Measurements from ENCODE around the gene KLF11.
A peak's percentile ranks its signal among the peaks of the same experiment; 100 is the strongest.

Gene KLF11

DNA sequence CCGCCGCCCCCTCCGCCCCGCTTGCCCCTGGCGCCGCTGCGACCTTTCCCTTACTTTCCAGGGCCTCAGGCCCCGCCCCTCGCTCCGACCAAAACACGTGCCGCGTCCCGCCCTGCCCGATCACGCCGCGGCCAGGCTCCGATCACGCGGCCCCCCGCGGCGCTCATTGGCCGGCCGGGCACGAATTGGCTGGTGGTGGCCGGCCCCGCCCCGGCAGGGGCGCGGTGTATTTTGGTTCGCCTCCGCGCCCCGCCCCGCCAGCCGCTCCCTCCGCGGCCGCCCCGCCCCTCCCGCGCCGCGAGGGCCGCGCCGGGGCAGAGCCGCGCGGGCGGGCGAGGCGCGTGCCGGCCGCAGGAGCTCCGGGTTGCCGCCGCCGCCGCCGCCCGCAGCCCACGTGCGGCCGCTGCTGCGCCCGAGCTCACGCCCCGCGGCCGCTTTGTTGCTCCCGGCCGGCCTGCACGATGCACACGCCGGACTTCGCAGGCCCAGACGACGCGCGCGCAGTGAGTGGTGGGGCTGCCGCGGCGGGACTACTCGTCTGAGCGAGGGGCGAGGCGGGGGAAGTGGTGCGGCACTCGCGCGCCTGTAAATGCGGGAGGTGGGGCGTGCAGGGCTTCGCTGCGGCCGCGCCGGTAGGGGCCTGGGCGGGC lies at the start of gene KLF11:
Gene KLF11, plus strand, starts transcription at position 295 of the 650 bp plus-strand sequence. Its CDS starts 167 bp downstream, at position 462.
- peak; percentile 85 for DNase-seq

GRCh38 chr2:9994462-9994861 lies 48.9 kb upstream of the KLF11 start:
- no peak for DNase-seq

DNA sequence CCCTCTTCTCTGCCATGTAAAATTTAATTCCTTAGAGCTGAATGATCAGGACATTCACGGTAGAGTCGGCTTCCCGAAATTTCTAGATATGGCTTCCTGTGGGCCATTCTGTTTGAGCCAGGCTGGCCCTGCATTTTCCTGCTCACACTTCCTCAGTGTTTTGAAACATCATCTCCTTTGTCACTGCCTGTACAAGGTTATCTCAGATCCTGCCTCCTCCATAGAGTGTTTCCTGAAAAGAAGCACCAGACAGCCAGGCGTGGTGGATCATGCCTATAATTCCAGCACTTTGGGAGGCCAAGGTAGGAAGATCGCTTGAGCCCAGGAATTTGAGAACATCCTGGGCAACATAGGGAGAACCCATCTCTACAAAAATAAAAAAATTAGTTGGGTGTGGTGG lies 48.3 kb upstream of the KLF11 start:
- DNase-seq = no peak

- DNase-seq = no peak
Measured at GRCh38 chr2:9996321-9996720, 47.0 kb upstream of the KLF11 start.

DNA sequence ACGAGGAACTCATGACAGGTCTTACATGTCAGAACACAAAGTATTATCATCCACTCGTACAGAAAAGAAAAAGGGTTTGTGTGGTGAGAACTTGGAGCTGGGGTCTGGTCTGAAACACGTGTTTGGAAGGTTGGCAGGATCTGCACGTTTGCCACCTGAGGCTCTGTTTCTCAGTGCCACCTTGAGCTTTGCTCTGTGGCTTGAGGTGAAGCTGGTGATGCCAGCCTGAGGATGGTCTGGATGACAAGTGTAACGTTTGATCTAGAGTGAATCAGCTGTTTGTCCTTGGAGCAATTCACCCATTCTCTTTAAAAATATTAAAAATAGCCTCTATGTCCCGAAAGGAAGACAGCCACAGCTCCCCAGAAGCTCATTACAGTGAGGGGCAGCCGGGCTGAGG lies 45.4 kb upstream of the KLF11 start:
- DNase-seq = no peak

- DNase-seq = no peak
Measured at GRCh38 chr2:9998916-9999654, 44.3 kb upstream of the KLF11 start.

DNA sequence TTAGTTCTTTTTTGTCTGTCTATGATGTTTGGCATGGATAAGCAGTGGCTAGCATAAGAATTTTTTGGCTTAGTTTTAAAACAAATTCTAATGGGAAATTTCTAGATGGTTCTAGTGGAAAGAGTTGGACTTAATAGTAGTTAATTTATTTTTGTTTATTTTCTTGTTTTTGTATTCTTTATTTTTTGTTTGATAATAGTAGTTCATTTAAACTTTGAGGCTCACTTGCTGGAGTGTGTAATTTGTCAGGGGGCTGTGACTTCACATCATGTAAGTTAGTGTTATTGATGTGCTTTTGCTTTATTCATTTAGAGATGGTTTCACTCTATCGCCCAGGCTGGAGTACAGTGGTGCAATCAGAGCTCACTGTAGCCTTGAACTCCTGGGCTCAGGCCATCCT lies 43.7 kb upstream of the KLF11 start:
- no peak for DNase-seq

DNA sequence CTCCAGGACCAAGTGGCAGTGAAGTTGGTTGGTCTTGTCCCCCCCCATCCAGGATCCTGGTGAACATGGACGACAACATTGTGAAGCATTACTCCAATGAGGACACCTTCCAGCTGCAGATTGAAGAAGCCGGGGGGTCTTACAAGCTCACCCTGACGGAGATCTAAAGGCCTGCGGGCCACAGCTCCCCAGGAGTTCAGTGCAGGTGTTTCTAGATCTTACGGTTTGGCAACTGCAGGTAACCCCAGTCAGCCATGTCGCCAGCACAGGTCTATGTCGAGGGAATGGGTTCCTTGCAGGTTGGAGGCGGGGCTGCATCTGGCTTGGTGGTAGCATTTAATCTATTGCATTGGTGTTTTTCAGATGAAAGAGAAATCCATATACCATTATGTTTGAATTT lies 42.8 kb upstream of the KLF11 start:
- no peak for DNase-seq

DNA sequence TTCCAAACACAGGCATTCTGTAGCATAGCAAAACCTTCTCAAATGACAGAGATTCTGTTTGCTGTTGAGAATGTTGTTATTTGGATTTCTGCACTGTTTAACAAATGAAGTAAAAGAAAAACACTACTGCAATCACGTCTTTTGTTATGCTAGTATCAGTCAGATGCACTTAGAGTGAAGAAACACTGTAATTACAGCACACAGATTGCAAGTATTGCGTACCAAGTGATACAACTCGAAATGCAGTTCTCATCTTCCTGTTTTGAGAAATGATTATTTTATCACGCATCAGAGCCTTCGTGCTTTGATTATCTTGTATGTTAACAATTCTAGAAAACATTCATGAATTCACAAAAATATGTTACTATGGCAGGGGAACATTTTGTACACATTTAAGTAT lies 41.8 kb upstream of the KLF11 start:
- DNase-seq = no peak

DNA sequence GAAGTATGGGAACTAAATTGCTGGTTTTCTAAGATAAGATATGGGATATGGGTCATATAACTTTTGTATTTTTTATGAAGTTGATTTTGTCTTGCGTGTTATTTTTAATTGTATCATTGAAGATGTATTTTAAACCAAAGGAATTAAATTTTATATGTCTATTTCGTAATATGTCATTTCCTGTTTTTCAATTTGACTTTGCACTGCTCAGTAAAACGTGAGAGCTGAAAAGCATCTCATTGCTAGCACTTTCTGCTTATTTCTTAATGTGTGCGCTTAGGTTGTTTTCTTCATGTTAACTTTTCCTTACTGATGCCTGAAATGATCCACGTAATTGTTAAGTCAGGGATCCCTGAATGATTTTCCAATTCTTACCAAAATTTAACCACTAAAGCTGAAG lies 41.2 kb upstream of the KLF11 start:
- no peak for DNase-seq

GRCh38 chr2:10002681-10003080 lies 40.7 kb upstream of the KLF11 start:
- no peak for DNase-seq

DNA sequence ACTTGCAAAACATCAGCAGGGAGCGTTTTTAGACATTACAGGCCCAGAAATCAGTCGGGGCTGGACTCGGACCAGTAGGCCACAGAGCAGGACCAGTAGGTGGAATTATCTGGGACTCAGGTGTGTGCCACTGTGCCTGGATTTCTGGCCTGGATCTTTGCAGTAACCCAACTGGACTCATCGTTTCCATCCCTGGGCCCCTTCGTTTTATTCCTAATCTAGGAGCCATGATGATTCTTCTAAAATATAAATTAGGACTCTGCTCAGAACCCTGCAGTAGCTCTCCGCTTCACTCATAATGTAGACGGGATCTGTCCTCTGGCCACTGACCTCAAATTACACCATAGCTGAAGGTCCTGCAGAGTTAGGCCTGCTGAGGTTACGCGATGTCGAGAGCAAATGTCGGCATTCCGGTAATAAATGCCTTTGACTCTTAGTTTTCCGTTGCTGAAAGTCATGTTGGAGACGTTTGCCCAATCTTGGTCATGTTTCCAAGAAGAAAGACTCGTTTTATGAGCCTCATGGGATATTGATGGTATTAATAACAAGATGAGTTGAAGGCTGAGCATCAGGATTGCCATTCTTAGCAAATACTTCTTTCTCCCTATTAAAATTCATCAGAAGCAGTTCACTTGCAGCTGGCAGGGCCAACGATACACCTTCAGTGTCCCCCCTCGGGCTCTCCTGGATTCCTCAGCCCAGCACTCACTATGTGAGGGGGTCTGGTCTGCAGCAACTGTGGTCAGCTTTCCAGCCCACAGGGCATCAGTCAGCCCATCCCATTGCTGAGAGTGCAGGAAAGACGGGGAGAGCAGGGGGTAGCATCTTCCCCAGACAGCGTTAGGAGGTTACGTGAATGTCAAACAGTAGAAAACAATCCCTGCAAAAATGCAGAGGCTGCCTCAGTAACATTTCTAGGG lies 39.9 kb upstream of the KLF11 start:
- no peak for DNase-seq

DNA sequence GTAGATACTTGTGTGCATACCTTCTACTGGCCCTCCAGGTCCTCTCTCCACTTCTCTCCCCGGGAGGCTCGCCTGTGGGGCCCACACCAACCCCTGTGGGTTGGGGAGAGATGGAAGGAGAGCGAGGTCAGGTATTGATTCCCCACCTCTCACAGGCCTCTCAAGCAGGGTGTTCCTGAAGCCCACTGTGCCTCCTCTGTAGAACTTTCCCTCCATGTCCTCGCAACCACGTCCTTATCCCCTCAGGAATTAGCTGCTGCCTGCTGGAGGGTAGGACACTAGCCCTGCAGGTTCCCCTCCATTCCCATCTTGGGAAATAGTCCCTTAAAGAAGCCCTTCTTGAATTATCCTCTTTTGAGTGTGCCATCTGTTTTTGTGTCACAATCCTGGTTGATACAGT lies 38.9 kb upstream of the KLF11 start:
- no peak for DNase-seq

GRCh38 chr2:10004836-10005235 lies 38.5 kb upstream of the KLF11 start:
- DNase-seq = no peak

DNA sequence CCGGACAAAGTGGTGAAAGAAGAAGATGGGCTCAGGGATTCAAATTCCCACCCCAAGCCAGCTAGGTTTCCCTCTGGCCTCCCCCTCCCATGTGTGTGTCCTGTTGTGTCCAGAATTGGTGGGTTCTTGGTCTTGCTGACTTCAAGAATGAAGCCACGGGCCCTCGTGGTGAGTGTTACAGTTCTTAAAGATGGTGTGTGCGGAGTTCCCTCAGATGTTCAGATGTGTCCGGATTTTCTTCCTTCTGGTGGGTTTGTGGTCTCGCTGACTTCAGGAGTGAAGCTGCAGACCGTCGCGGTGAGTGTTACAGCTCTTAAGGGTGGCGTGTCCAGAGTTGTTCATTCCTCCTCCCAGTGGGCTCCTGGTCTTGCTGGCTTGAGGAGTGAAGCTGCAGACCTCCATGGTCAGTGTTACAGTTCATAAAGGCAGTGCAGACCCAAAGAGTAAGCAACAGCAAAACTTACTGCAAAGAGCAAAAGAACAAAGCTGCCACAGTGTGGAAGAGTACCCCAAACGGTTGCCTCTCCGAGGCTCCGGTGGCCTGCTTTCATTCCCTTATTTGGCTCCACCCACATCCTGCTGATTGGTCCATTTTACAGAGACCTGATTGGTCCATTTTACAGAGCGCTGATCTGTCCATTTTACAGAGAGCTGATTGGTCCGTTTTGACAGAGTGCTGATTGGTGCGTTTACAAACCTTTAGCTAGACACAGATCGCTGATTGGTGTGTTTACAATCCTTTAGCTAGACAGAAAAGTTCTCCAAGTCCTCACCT lies 37.7 kb upstream of the KLF11 start:
- DNase-seq = no peak

GRCh38 chr2:10006236-10007161 lies 36.9 kb upstream of the KLF11 start:
- DNase-seq = no peak

DNA sequence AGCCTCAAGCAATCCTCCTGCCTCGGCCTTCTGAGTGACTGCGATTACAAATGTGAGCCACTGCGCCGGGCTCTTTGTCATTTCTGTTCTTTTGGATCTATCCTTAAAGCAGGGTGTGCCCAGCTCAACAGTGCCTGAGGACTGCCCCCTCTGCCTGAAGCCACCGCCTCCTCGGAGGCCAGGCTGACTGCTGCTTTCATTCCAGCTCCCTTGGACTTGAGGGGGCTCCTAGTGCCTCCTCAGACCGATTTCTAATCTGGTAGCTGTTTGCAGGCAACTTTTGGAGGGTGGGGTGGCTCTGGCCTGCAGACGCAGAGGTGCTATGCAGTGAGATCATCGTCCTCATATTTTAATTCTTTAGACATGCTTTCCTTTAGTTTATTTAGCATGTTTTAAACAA lies 35.9 kb upstream of the KLF11 start:
- no peak for DNase-seq

GRCh38 chr2:10007921-10008808 lies 35.2 kb upstream of the KLF11 start:
- no peak for DNase-seq

DNA sequence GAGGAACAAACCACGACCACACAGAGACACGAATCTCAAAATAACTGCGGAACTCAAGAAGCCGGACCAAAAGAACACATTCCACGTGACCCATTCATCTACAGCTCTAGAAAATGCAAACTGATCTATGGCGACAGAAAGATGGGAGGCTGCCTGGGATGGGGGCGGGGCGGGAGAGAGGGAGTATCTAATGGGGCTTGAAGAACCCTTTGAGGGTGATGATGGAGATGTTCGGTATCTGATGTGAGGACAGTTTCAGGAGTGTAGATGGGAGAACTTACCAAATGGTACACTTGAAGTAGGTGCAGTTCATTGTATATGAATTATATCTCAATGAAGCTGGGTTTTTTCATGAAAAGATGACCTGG lies 34.6 kb upstream of the KLF11 start:
- no peak for DNase-seq

DNA sequence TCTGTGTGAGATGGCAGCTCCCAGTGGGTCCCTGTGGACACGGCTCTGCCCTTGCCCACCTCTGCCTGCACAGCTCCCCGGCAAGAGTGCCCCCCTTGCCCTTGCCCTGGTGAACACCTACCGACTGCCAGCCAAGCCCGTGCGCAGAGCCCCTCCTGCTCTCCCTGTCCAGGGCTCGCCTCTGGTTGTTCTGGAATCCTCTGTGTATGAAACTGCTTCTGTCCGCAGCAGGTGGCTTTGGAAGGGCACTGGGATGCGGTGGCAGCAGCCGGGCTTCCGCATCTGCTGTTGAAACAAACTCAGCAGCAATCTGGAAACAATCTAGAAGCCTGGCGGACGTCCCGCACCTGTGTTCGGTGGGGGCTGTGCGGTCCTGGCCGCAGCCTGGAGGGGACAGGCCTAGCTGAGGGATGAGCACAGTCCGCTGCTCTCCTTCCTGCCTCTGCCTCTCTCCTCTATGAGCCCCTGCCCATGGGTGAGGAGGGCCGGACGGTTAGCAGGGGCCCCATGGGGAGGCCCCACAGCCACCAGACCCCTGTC lies 34.0 kb upstream of the KLF11 start:
- DNase-seq = no peak
